Measurements from ENCODE around the gene DYNC1I1.

Gene DYNC1I1

GRCh38 chr7:95897557-95898251 is 125.3 kb downstream of the DYNC1I1 start:
- no peaks in the 10 kb centered on the region for H3K27me3 ChIP-seq (ENCODE audit: low read length)

GRCh38 chr7:95899919-95900513 is 127.7 kb downstream of the DYNC1I1 start:
- Histone ChIP-seq H3K79me2 (ENCODE audit: insufficient read depth, low read length) (no peaks in the 10 kb centered on the region), H3K9me3 (ENCODE audit: insufficient read depth, low read length) (no peaks in the 10 kb centered on the region), H3F3A (ENCODE audit: insufficient read depth) (no peaks in the 10 kb centered on the region), H3K4me2 (ENCODE audit: low read depth, low read length, poor library complexity, severe bottlenecking) (no peak overlapping the region), H3K27ac (ENCODE audit: low read depth, low read length) (no peak overlapping the region), H4K20me1 (ENCODE audit: low read depth, low read length) (no peaks in the 10 kb centered on the region), H3K36me3 (ENCODE audit: low read length) (no peaks in the 10 kb centered on the region), H3K9me2 (replicated peaks; ENCODE audit: insufficient read depth, low read length) (no peaks in the 10 kb centered on the region), H3K9ac (ENCODE audit: low read length) (no peak overlapping the region), H3K27me3 (ENCODE audit: low read length) (no peaks in the 10 kb centered on the region), H2AFZ (ENCODE audit: low read depth, low read length, severe bottlenecking) (no peak overlapping the region), H3K4me3 (ENCODE audit: insufficient read depth, low read length, poor library complexity, severe bottlenecking) (no peak overlapping the region)
- TF ChIP-seq EZH2phosphoT487 (conservative IDR thresholded peaks at IDR 0.05; ENCODE audit: low read length) (no peak), CTCF (IDR thresholded peaks at IDR 0.05; ENCODE audit: insufficient read depth, low read length, poor library complexity, severe bottlenecking) (no peak)

More at GRCh38 chr7:95897557-95898251, 125.3 kb downstream of the DYNC1I1 start:
- no peaks in the 10 kb centered on the region for H3K9me3 ChIP-seq (ENCODE audit: insufficient read depth, low read length)
- no peaks in the 10 kb centered on the region for H3K36me3 ChIP-seq (ENCODE audit: low read length)
- no peaks in the 10 kb centered on the region for H3F3A ChIP-seq (ENCODE audit: insufficient read depth)
- no peaks in the 10 kb centered on the region for H3K79me2 ChIP-seq (ENCODE audit: insufficient read depth, low read length)
- H3K4me2 ChIP-seq (ENCODE audit: low read depth, low read length, poor library complexity, severe bottlenecking) = no peak overlapping the region
- no peak overlapping the region for H3K27ac ChIP-seq (ENCODE audit: low read depth, low read length)
- no peaks in the 10 kb centered on the region for H4K20me1 ChIP-seq (ENCODE audit: low read depth, low read length)
- H3K9ac ChIP-seq (ENCODE audit: low read length) = no peak overlapping the region
- no peak overlapping the region for H3K4me3 ChIP-seq (ENCODE audit: insufficient read depth, low read length, poor library complexity, severe bottlenecking)
- H2AFZ ChIP-seq (ENCODE audit: low read depth, low read length, severe bottlenecking) = no peak overlapping the region
- no peak for TF ChIP-seq CTCF (IDR thresholded peaks at IDR 0.05; ENCODE audit: insufficient read depth, low read length, poor library complexity, severe bottlenecking)
- no peak for TF ChIP-seq EZH2phosphoT487 (conservative IDR thresholded peaks at IDR 0.05; ENCODE audit: low read length)
- H3K9me2 ChIP-seq (replicated peaks; ENCODE audit: insufficient read depth, low read length) = no peaks in the 10 kb centered on the region

- no peaks in the 10 kb centered on the region for H4K20me1 ChIP-seq (ENCODE audit: low read depth, low read length)
- no peaks in the 10 kb centered on the region for H3F3A ChIP-seq (ENCODE audit: insufficient read depth)
- no peaks in the 10 kb centered on the region for H3K36me3 ChIP-seq (ENCODE audit: low read length)
- no peaks in the 10 kb centered on the region for H3K79me2 ChIP-seq (ENCODE audit: insufficient read depth, low read length)
- no peak overlapping the region for H3K4me3 ChIP-seq (ENCODE audit: insufficient read depth, low read length, poor library complexity, severe bottlenecking)
- H3K4me2 ChIP-seq (ENCODE audit: low read depth, low read length, poor library complexity, severe bottlenecking) = no peak overlapping the region
- no peak for TF ChIP-seq CTCF (IDR thresholded peaks at IDR 0.05; ENCODE audit: insufficient read depth, low read length, poor library complexity, severe bottlenecking)
- no peak for TF ChIP-seq EZH2phosphoT487 (conservative IDR thresholded peaks at IDR 0.05; ENCODE audit: low read length)
- H3K9me3 ChIP-seq (ENCODE audit: insufficient read depth, low read length) = no peaks in the 10 kb centered on the region
- H3K27me3 ChIP-seq (ENCODE audit: low read length) = no peaks in the 10 kb centered on the region
- no peaks in the 10 kb centered on the region for H3K9me2 ChIP-seq (replicated peaks; ENCODE audit: insufficient read depth, low read length)
- no peak overlapping the region for H2AFZ ChIP-seq (ENCODE audit: low read depth, low read length, severe bottlenecking)
- no peak overlapping the region for H3K27ac ChIP-seq (ENCODE audit: low read depth, low read length)
- H3K9ac ChIP-seq (ENCODE audit: low read length) = no peak overlapping the region
Measured at GRCh38 chr7:95901006-95901405, 128.7 kb downstream of the DYNC1I1 start.
